Measurements from ENCODE around the gene CAMK2D.
"Not testable (repeated sequence)": the region's sequence is repeated elsewhere in the genome, so short reads cannot be mapped to it uniquely, and the experiment has no call there.

The CAMK2D gene

DNA sequence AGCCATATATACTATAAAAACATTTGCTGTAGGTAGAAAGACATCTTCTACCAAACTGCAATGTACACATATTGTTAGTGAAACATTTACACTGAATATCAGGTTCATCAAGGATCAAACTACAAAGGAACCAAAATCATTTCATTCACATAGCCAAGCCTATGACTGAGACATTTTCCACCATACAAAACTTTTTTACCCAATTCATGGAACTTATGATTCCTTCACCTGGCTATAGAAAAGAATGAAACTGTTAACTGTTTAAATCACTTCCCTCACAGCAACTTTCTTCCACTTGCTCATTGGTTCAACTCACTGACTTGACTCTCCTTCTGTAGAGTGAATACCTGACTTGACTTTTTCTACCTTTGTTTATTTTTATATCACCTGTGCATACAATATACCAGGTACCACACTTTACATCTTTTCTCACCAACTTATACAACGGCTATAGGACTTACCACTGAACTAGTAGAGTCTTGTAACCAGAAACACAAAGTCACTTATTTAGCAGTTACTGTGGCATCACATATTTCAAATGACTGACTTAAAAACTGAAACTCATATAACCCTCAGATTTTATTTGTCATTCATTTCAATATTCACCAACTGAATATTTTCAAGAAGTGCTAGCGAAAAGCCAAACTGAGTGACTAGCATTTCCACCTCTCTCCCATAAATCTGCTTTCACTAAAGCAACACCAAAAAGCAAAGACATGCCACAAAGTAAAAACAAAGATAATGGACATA, 30.9 kb downstream of the CAMK2D start:
- DNase-seq (ENCODE audit: low read depth) = no peak

DNA sequence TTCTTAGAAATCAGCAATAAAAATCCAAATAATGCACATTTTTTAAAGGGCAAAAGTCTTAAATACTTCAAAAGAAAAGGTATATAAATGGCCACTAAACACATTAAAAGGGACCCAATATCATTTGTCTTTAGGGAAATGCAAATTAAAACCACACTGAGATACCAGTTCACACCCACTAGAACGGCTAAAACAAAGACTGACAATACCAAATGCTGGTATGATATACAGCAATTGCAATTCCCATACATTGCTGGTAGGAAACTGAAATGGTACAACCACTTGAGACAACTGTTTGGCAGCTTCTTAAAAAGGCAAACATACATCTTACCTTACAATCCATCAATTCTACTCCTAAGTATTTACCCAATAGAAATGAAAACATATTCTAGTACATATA, 33.7 kb downstream of the CAMK2D start:
- no peak for DNase-seq (ENCODE audit: low read depth)

DNA sequence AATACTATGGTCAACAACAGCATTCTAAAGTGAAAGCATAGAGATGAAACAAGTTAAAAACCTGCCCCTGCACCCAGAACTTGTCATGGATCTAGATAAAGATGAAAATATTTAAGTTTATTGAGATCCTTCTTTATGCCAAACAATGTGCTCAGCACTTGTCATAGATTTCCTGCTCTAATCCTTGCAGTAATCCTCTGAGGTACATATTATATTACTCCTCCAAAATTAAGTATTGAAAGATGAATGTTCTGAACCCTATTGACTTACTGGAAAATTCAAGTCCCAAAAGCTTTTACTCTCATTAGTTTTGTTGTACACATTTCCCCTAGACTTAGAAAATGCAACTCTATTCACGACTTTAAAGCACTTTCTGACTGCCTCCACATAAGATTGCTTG, 35.6 kb downstream of the CAMK2D start:
- DNase-seq (ENCODE audit: low read depth) = no peak

DNA sequence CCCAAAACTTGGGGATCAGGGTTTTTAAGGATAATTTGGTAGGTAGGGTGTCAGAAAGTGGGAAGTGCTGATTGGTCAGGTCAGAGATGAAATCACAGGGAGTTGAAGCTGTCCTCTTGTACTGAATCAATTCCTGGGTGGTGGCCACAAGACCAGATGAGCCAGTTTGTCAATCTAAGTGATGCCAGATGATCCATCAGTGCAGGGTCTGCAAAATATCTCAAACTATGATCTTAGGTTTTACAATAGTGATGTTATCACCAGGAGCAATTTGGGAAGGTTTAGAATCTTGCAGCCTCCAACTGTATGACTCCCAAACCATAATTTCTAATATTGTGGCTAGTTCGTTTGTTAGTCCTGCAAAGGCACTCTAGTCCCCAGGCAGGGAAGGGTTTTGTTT, 43.3 kb downstream of the CAMK2D start:
- no peak for DNase-seq (ENCODE audit: low read depth)

DNA sequence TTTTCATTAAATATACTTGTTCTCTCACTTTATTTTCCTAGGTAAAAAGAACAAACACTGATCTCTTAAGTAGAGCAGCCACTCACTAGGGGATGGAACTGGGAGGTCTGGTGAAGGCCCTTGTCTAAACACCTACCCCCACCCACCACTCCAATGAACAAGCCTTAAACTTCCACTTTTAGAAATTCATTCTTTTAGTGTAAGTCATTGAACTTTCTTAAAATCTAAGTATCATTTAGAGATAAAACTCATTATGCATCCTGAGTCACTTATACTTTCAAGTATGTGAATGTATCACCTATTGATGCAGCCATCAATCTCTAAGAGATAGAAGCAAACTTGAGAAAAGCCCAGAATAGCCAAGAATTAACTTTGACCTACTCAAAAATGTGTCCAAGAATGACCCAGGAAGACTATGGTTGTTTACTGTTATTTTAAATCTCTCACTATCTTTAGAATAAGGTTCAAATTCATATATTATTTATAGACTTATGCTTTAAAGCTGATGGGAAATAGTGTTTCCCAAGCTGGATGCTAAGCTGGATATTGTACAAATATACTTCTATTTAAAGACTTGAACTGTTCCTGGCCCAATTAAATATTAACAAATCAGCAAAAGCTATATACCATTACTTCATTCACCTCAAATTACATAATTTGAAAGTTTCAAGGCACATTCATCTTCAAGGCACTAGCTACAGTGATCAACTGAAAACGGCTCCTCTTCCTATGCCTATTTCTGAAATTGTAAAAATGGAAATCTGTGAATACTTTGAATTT, 49.5 kb downstream of the CAMK2D start:
- DNase-seq (ENCODE audit: low read depth) = no peak

DNA sequence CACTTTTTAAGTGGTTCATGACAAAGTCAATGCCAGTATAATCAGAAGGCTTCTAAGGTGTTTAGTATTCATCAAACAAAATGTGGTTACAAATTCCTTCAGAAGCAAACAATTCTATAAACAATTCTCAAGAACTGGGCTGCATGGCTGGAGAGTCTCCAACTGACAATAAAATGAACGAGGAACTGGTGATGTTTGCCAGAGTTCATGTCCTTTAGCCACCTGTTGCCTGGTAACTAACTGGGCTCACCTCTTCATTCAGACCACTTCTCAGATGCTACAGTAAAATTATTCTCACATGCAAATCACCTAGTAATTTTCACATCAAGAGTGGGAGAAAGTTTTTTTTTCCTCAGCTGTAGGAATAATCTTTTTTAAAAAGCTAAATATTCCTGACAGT, 53.3 kb downstream of the CAMK2D start:
- no peak for DNase-seq (ENCODE audit: low read depth)

DNA sequence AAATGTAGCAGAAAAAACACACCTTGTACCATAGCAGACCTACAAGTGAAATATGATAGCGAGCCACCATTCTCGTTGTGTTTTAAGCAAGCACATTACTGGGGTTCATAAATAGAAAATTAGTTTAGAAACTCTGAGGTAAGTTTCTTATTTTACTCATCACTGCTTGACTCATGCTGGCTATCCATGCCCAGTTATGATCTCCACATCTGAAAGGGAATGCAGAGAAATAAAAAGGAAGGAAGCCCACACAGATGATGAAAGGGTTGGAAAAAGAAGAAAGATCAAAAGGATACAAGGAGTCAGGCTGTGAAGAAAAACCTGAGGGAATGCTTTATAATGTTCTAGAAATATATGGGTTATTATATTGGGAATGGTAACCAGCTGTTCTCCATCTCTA, 54.5 kb downstream of the CAMK2D start:
- no peak for DNase-seq (ENCODE audit: low read depth)

DNA sequence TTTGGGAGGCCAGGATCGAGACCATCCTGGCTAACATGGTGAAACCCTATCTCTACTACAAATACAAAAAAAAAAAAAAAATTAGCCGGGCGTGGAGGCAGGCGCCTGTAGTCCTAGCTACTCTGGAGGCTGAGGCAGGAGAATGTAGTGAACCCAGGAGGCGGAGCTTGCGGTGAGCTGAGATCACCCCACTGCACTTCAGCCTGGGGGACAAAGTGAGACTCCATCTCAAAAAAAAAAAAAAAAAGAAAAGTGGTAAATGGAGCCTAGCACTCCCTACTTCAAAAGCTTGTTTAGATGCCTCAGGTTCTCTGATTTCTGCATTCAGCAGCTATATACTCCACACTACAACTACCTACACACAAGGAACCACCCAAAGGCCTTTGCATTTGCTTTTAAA, 56.4 kb downstream of the CAMK2D start:
- DNase-seq (ENCODE audit: low read depth) = not testable (repeated sequence)

DNA sequence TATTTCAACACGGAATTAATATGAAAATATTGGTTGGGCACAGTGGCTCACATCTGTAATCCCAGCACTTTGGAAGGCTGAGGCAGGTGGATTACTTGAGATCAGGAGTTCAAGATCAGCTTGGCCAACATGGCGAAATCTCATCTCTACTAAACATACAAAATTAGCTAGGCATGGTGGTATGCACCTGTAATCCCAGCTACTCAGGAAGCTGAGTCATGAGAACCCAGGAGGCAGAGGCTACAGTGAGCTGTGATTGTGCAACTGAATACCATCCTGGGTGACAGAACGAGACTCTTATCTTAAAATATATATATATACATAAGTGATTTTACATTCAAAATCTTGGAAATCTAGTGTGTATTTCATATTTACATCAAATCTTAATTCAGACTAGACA, 58.9 kb downstream of the CAMK2D start:
- not testable (repeated sequence) for DNase-seq (ENCODE audit: low read depth)

DNA sequence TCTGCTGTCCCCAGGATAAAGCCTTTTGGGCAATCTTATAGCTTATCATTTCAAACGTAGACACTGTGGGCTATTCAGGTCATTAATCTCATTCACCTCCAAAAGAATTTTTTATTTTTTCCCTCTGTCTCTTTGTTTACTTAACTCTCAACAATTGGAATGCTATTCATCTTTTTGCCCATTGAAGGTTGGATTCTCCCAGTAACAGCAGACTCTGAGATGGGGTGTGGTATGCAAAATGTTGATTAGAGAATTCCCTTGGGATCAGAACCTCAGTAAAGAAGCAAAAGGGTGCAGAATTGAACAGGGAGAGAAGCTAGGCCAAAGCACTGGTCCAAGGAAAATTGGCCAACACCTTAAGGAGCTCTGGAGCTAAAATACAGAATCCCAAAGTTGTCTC, 60.4 kb downstream of the CAMK2D start:
- DNase-seq (ENCODE audit: low read depth) = no peak

DNA sequence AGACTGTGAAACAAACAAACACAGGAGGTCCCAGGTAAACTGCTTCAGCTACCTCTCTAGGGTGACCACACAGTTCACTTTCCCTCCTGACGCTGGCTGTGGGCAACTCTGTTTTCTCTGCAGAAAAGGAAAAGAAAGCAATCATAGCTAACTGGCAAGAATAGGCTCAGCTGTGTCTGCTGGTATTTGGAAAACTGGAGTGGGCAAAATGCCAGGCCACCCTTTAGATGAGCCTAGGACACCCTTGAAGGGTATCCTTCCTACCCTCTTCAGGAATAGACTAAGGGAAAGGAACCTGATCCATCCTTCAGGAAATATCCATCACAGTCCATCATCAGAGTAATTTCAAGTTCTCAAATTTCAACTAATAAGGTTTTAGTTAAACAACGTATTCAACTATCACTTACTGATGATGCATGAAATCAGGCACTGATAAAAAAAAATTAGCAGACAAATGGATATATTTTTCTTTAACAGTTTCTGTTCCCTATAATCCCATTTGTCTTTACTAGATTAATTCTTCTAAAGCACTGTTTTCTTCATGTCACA, 60.9 kb downstream of the CAMK2D start:
- DNase-seq (ENCODE audit: low read depth) = no peak

DNA sequence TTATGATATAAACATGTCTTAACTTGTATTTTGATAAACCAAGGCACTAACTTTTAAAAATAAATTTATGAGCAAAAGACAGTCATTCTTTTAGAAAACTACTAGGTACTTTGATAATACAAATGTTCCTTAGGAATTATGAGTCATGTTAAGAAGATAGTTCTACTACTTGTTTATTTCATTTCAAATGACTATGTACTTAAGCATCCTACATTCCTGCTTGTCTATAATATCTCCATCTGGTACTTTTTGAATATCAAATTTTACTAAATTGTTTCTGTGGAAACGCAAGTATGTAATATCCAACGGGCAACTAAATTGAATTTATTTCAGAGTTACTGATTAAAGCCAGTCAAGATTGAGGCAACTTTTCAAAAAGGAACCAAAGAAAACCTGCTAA, 61.8 kb downstream of the CAMK2D start:
- no peak for DNase-seq (ENCODE audit: low read depth)

DNA sequence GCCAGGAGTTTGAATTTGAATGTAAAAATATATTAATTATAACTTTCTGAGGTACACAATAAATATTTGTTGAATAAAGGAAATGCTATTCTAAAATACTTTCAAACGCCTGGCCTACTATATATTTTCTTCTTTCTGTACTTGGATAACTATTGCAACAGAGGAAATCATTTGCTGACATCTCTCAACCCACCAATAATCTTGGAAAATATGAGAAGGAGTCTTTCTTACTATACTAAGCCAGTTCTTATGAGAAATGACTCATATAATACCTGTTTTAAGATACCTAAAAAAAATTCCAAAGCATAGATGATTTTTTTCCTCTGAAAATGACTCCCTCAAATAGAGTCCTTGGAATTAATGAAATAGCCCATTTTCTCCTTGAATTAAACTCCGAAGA, 64.1 kb downstream of the CAMK2D start:
- DNase-seq (ENCODE audit: low read depth) = no peak

DNA sequence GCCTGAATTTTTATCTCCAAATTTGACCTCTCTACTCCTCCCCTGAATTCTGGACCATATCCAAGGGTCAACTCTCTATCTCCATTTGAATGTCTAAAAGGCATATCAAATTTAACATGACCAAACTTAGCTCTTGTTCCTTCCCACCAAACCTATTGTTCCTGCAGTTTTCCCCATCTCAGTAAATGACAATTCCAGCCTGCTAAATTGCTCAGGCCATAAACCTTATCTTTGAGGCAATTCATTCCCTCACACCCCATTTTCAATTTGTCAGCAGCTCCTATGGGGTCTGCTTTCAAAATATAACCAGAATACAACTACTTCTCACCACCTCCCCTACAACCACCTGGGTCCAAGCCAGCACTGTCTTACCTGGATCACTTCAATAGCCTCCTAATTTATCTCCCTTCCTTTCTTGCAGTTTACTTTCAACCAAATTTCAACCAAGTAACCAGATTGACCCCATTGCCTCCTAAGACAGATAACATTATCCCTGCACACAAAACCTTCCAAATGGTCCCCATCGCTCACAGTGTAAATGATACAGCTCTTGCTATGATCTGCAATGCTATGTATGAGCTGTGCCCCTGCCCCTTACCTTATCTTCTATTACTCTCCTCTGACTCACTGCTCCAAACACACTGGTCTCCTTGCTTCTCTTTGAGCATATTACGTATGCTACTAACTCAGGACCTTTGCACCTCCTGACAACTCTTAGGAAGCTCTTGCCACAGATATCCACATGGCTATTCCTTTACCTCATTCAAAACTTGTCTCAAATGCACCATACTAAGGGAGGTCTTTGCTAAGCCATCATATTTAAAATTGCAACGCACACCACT, 66.0 kb downstream of the CAMK2D start:
- no peak for DNase-seq (ENCODE audit: low read depth)

DNA sequence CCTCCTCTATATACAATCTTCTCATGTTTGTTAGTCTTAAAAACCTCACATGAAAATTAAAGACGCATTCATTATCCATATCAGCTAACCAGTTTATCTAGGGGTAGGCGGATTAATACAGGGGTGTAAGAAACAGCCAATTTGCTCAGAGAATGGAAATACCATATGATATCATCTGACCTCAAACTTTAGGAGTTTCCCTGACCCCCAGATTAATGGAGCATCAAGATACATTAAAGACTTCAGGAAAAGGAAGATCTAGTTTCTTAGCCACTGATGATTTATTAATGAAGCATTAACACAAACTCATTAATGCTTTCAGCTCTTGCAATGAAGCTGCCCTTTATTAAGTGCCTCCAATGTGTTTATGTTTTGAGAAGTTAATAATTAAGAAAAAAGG, 67.5 kb downstream of the CAMK2D start:
- no peak for DNase-seq (ENCODE audit: low read depth)

DNA sequence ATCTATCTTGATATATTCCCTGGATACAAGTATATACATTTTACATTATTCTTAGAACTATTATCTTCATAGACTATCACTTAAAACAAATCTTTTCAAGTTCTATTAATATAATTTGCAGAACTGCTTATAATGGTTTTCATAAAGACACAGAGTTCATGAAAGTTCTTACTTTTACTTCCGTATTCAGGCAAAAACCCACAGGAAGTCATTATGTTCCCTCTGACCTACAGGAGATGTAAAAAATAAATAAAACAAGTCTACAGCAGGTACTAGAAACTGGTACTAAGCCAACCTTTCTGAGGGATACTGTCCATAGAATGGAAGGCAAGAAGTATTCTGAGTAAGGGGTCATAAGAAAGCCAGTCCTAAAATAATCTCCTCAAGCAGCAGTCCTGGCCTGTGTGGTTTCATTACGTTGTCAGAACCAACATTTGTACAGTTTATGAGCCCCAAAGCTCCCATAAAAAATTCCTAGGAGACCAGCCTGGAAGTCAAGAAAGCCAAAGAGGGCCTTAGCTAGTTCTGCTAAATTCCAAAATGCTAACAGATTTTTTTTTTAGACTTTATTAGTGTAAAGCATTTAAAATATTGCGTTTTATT, 68.6 kb downstream of the CAMK2D start:
- no peak for DNase-seq (ENCODE audit: low read depth)

DNA sequence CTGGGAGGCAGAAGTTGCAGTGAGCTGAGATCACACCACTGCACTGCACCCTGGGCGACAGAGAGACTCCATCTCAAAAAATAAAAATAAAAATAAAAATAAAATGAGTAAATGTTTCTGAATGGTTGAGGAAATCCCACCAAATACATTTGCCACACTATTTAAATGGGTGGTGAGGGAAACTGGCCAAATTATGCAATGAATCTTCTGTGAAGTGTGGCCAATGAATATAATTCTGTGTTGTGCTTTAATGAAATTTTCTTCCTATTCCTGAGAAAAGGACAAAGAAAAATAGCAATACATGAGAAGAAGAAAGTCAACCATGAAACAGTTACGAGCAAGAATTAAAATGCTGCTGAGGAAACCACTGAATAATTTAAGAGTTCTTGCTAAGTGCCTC, 69.9 kb downstream of the CAMK2D start:
- no peak for DNase-seq (ENCODE audit: low read depth)

DNA sequence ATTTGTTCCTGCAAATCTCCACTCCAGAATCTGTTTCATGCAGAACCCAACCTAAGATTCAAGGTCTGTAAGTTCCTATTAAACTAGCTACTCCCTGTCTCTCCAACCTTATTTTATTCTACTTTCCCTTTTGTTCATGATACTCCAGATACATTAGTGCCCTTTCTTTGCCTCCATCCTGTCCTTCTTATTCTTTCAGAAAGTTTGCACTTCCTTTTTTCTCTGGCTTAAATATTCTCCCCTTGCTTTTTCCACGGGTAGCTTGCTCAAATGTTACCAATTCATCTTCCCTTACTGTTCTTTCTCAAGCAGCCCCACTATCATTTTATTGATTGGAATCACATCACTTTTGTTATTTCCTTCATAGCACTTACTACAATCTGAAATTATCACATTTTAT, 72.1 kb downstream of the CAMK2D start:
- DNase-seq (ENCODE audit: low read depth) = no peak

DNA sequence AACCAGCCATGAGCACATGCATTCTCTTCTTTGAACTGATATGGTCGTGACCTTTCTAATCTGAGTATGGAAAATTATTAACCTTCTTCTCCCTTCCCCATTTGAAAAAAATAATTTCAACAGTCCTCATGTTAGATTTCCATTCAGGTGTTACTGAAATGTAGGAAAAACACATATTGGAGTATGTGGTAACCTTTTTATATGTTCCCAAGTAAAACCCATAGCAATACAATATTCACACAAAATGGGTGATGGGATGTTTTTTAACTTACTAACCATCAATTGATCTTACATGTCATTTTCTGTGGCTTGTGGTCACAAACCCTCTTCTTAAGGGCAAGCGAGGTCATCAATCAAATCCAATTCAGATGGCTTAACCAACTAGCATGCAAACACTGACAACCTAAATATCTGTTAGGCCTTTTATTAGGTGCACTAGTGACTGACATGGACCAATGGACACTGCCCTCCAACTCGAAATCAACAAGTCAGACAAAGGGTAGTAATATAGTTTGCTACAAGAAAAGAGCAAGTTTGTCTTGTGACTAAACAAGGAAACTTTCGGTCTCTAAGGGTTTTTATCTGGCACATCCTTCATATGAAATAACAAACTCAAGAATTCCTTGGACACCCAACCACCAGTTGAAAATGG, 74.3 kb downstream of the CAMK2D start:
- DNase-seq (ENCODE audit: low read depth) = no peak

DNA sequence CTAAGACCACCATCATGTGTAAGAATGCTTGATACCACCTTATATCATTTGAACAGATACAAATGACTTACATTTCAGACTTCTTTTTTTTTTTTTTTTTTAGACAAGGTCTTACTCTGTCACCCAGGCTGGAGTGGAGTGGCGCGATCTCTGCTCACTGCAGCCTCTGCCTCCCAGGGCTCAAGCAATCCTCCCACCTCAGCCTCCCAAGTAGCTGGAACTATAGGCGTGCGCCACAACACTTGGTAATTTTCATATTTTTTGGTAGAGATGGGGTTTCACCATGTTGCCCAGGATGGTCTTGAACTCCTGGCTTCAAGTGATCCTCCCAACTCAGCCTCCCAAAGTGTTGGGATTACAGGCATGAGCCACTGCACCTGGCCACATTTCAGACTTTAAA, 76.4 kb downstream of the CAMK2D start:
- DNase-seq (ENCODE audit: low read depth) = not testable (repeated sequence)

DNA sequence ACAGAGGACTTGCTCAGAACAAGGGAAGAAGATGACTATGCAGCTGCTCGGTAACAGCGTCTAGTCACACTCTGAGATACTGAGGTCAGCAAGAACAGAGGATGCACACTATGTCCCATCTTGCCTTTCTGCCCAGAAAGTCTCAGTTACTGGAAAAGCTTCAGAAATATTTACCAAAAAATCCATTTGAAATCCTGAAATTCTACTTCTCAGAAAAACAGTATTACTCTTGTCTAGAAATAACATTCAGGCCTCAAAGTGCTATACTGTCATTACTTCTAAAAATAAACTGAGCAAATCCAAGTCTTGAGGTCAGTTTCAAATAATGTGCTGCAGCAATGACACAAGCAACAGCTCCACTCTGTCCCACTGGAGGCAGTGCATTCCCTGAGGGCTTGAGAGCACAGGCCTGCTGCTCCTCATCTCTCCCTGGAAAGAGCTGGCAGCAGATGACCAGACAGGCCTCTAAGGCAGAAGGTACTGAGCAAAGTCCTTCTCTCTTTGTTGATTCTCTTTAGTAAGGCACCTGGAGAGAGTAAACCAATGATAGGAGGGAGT, 76.9 kb downstream of the CAMK2D start:
- DNase-seq (ENCODE audit: low read depth) = no peak
